ENCODE data around the gene HBP1.

HBP1 gene

DNA sequence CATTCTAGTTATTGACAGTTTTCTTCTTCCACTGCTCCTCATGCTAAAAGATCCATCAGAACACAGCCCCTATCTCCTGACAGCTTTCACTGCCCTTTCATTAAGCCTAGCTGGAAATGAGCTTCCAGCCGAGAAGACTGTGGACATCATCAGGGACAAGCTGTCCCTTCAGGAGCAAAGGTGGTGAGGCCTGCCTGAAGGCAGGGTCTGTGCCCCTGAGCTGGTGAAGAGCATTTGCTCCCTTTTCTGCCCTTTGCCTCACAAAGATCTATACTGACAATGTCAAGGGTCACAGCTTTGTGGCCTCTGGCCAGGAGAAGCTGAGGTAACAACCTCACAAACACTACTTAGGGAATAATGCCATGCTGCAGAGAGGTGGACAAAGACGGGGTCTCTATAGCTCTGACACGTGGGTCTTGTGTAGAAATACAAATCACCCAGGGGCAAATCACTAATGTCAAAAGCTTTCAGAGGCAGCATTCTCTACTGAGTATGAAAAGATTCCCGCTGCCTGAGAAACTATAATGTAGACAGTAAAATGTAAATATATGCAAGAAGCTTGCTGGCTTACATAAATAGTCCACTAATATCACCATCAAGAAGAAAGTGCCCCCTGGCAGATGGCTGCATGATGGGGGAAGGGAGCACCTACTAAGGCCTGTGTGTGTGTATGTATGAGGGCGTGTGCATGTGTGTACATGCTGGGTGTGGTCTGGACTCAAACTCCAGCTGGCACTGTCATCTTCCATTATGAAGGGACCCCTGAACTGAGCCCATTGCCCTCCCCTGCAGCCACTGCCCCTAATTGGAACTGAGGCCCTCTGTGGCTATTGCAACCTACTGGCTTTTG, 55.8 kb downstream of the HBP1 start:
- H3K4me1 ChIP-seq (ENCODE audit: control insufficient read depth, insufficient read depth, low read length, poor library complexity, severe bottlenecking): no peaks in the 10 kb centered on the region
- H3K9me3 ChIP-seq (ENCODE audit: control insufficient read depth, low read length): no peaks in the 10 kb centered on the region
- H3K4me3 ChIP-seq (ENCODE audit: extremely low read depth, insufficient read depth, low read length, poor library complexity, severe bottlenecking): no peak overlapping the region
- no peaks in the 10 kb centered on the region for H3K36me3 ChIP-seq (ENCODE audit: control insufficient read depth, insufficient read depth, low read length)
- WGBS, 2 experiments (ENCODE audit: insufficient coverage in 2 of 2): 50 to 77% methylated on average over 1 to 2 of the region's 5 CpGs
- H3K27ac ChIP-seq (ENCODE audit: low read depth, low read length, severe bottlenecking): no peak overlapping the region

DNA sequence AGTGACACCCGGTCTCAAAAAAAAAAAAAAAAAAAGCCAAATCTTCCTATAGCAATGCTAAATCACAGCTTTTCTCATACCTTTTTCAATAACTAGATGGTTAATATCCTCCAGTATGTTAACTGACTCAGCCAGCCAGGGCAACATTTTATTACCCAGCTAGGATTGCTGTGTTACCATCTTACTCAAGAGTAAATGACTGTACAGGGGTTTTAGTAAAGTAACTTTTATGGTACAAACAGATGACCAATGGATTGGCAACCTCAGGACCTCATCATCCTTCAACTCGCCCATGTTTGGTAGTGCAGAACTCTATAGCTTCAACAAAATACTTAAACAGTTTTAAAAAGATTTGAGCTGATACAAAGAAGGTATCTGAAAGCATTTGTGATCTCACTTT, 59.5 kb downstream of the HBP1 start:
- Histone ChIP-seq H3K36me3 (ENCODE audit: control insufficient read depth, insufficient read depth, low read length) (no peaks in the 10 kb centered on the region), H3K4me1 (ENCODE audit: control insufficient read depth, insufficient read depth, low read length, poor library complexity, severe bottlenecking) (no peaks in the 10 kb centered on the region), H3K9me3 (ENCODE audit: control insufficient read depth, low read length) (no peaks in the 10 kb centered on the region), H3K27ac (ENCODE audit: low read depth, low read length, severe bottlenecking) (no peak overlapping the region), H3K4me3 (ENCODE audit: extremely low read depth, insufficient read depth, low read length, poor library complexity, severe bottlenecking) (no peak overlapping the region)
- 57 to 100% methylated on average over 1 of the region's 2 CpGs for WGBS, 2 experiments (ENCODE audit: insufficient coverage in 2 of 2)

DNA sequence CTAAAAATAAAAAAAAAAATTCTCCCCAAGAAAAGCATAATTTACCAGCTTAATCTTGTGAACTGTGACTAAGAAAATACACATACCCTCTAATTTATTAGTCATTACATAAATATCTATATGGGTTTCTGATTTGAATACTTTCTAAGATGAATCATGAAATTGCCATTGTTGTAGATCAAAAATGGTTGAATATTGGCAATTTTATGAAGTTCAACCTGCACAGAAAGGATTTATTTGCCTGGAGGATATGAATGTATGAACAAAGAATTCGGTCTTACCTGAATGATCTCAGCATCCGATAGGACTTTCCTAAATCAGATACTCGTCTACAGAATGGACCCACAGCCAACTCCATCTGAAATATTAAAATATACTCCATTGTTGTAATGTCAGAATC, 61.5 kb downstream of the HBP1 start:
- Histone ChIP-seq H3K4me1 (ENCODE audit: control insufficient read depth, insufficient read depth, low read length, poor library complexity, severe bottlenecking) (no peaks in the 10 kb centered on the region), H3K9me3 (ENCODE audit: control insufficient read depth, low read length) (no peaks in the 10 kb centered on the region), H3K4me3 (ENCODE audit: extremely low read depth, insufficient read depth, low read length, poor library complexity, severe bottlenecking) (no peak overlapping the region), H3K27ac (ENCODE audit: low read depth, low read length, severe bottlenecking) (no peak overlapping the region), H3K36me3 (ENCODE audit: control insufficient read depth, insufficient read depth, low read length) (no peaks in the 10 kb centered on the region)
- WGBS, 2 experiments (ENCODE audit: insufficient coverage in 2 of 2): no CpG with 5 or more reads among the region's 3 CpGs

DNA sequence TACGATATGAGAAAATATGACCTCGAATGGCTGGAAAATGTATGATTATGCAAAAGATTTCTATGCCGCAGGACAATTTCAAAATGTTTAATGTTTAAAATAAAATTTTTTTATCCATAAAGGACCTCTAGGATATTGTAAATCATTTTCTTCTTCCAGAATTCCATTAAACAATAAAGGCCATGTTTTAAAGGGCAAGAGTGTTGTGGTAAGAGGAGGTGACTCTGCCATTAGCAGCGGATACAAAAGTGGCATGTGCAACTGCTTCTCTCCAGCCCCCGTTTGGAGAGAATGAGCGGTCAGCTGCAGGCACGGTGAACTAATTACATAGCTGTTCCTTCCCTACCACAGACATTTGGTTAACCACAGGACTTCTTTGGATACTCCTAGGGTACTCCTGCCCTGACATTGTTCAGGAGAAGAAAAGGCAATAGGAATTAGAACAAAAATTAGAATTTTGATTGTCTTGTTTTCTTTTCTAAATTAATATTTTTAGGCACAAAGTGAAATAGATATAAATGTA, 63.8 kb downstream of the HBP1 start:
- H3K4me3 ChIP-seq (ENCODE audit: extremely low read depth, insufficient read depth, low read length, poor library complexity, severe bottlenecking): no peak overlapping the region
- 78 to 90% methylated on average over 2 to 4 of the region's 7 CpGs for WGBS, 2 experiments (ENCODE audit: insufficient coverage in 2 of 2)
- H3K9me3 ChIP-seq (ENCODE audit: control insufficient read depth, low read length): no peaks in the 10 kb centered on the region
- H3K36me3 ChIP-seq (ENCODE audit: control insufficient read depth, insufficient read depth, low read length): no peaks in the 10 kb centered on the region
- H3K27ac ChIP-seq (ENCODE audit: low read depth, low read length, severe bottlenecking): no peak overlapping the region
- H3K4me1 ChIP-seq (ENCODE audit: control insufficient read depth, insufficient read depth, low read length, poor library complexity, severe bottlenecking): no peaks in the 10 kb centered on the region

- Histone ChIP-seq H3K9me3 (ENCODE audit: control insufficient read depth, low read length) (no peaks in the 10 kb centered on the region), H3K4me1 (ENCODE audit: control insufficient read depth, insufficient read depth, low read length, poor library complexity, severe bottlenecking) (no peaks in the 10 kb centered on the region), H3K36me3 (ENCODE audit: control insufficient read depth, insufficient read depth, low read length) (no peaks in the 10 kb centered on the region), H3K27ac (ENCODE audit: low read depth, low read length, severe bottlenecking) (no peak overlapping the region), H3K4me3 (ENCODE audit: extremely low read depth, insufficient read depth, low read length, poor library complexity, severe bottlenecking) (no peak overlapping the region)
- 67 to 79% methylated on average over 1 to 3 of the region's 4 CpGs for WGBS, 2 experiments (ENCODE audit: insufficient coverage in 2 of 2)
These were observed 64.4 kb downstream of the HBP1 start for GRCh38 chr7:107233174-107233573.

GRCh38 chr7:107233981-107234380, 65.2 kb downstream of the HBP1 start:
- Histone ChIP-seq H3K9me3 (ENCODE audit: control insufficient read depth, low read length) (no peaks in the 10 kb centered on the region), H3K27ac (ENCODE audit: low read depth, low read length, severe bottlenecking) (no peak overlapping the region), H3K4me1 (ENCODE audit: control insufficient read depth, insufficient read depth, low read length, poor library complexity, severe bottlenecking) (no peaks in the 10 kb centered on the region), H3K36me3 (ENCODE audit: control insufficient read depth, insufficient read depth, low read length) (no peaks in the 10 kb centered on the region), H3K4me3 (ENCODE audit: extremely low read depth, insufficient read depth, low read length, poor library complexity, severe bottlenecking) (no peak overlapping the region)
- no CpG with 5 or more reads among the region's 1 CpG for WGBS, 2 experiments (ENCODE audit: insufficient coverage in 2 of 2)

GRCh38 chr7:107234436-107234835, 65.6 kb downstream of the HBP1 start:
- H3K4me1 ChIP-seq (ENCODE audit: control insufficient read depth, insufficient read depth, low read length, poor library complexity, severe bottlenecking): no peaks in the 10 kb centered on the region
- H3K27ac ChIP-seq (ENCODE audit: low read depth, low read length, severe bottlenecking): no peak overlapping the region
- no CpG with 5 or more reads among the region's 3 CpGs for WGBS, 2 experiments (ENCODE audit: insufficient coverage in 2 of 2)
- no peaks in the 10 kb centered on the region for H3K36me3 ChIP-seq (ENCODE audit: control insufficient read depth, insufficient read depth, low read length)
- no peak overlapping the region for H3K4me3 ChIP-seq (ENCODE audit: extremely low read depth, insufficient read depth, low read length, poor library complexity, severe bottlenecking)
- no peaks in the 10 kb centered on the region for H3K9me3 ChIP-seq (ENCODE audit: control insufficient read depth, low read length)

- H3K4me1 ChIP-seq (ENCODE audit: control insufficient read depth, insufficient read depth, low read length, poor library complexity, severe bottlenecking): no peaks in the 10 kb centered on the region
- H3K27ac ChIP-seq (ENCODE audit: low read depth, low read length, severe bottlenecking): no peak overlapping the region
- no peaks in the 10 kb centered on the region for H3K36me3 ChIP-seq (ENCODE audit: control insufficient read depth, insufficient read depth, low read length)
- H3K4me3 ChIP-seq (ENCODE audit: extremely low read depth, insufficient read depth, low read length, poor library complexity, severe bottlenecking): no peak overlapping the region
- no peaks in the 10 kb centered on the region for H3K9me3 ChIP-seq (ENCODE audit: control insufficient read depth, low read length)
These were observed 68.1 kb downstream of the HBP1 start for GRCh38 chr7:107236862-107237261.

DNA sequence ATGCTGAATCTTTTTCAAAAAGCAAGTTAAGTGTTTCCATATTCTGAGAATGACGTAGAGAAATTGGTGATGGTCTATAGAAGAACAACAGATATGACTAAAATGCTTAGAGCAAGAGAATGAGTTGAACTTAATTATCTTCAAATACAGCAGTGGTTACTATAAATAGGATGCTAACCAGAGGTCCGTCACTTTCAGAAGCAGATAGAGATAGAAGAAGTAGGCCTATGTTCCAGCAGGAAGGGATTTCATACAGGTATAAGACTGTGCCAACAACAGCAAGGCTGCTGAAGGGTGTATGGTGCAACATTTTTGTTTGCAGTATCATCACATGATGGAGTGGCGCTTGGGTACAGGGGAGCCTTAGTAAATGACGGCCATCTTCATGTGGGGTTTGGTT, 68.6 kb downstream of the HBP1 start:
- Histone ChIP-seq H3K27ac (ENCODE audit: low read depth, low read length, severe bottlenecking) (no peak overlapping the region), H3K4me1 (ENCODE audit: control insufficient read depth, insufficient read depth, low read length, poor library complexity, severe bottlenecking) (no peaks in the 10 kb centered on the region), H3K9me3 (ENCODE audit: control insufficient read depth, low read length) (no peaks in the 10 kb centered on the region), H3K36me3 (ENCODE audit: control insufficient read depth, insufficient read depth, low read length) (no peaks in the 10 kb centered on the region), H3K4me3 (ENCODE audit: extremely low read depth, insufficient read depth, low read length, poor library complexity, severe bottlenecking) (no peak overlapping the region)
- 93 to 95% methylated on average over 3 to 4 of the region's 4 CpGs for WGBS, 2 experiments (ENCODE audit: insufficient coverage in 2 of 2)

DNA sequence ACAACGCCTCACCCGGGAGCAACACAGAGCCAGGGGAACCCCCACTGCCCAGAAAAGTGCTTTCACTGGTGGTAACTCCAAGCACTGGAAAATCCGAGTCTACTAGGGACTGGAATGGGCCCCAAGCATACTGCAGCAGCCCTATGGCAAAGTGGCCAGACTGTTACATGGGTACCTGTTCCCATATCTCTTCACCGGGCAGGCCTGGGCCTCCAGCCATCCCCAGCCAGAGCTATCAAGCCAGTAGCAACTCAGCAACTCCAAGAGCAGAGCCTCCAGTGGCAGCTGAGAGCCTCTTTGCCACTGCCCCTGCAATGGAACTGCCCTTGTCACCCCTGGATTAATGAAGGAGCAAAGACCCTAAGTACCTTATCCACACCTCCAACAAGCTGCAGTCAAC, 73.5 kb downstream of the HBP1 start:
- H3K4me3 ChIP-seq (ENCODE audit: extremely low read depth, insufficient read depth, low read length, poor library complexity, severe bottlenecking): no peak overlapping the region
- 95 to 96% methylated on average over 3 to 4 of the region's 4 CpGs for WGBS, 2 experiments (ENCODE audit: insufficient coverage in 2 of 2)

GRCh38 chr7:107244613-107245012, 75.8 kb downstream of the HBP1 start:
- Histone ChIP-seq H3K36me3 (ENCODE audit: control insufficient read depth, insufficient read depth, low read length) (peaks cover 10% of the 10 kb centered on the region), H3K27ac (ENCODE audit: low read depth, low read length, severe bottlenecking) (no peak overlapping the region), H3K4me3 (ENCODE audit: extremely low read depth, insufficient read depth, low read length, poor library complexity, severe bottlenecking) (no peak overlapping the region), H3K4me1 (ENCODE audit: control insufficient read depth, insufficient read depth, low read length, poor library complexity, severe bottlenecking) (no peaks in the 10 kb centered on the region), H3K9me3 (ENCODE audit: control insufficient read depth, low read length) (no peaks in the 10 kb centered on the region)
- WGBS, 2 experiments (ENCODE audit: insufficient coverage in 2 of 2): 73 to 86% methylated on average over 1 of the region's 2 CpGs

More for the DNA sequence above, 73.5 kb downstream of the HBP1 start:
- H3K9me3 ChIP-seq (ENCODE audit: control insufficient read depth, low read length): no peaks in the 10 kb centered on the region
- peaks cover 3% of the 10 kb centered on the region for H3K36me3 ChIP-seq (ENCODE audit: control insufficient read depth, insufficient read depth, low read length)
- no peak overlapping the region for H3K27ac ChIP-seq (ENCODE audit: low read depth, low read length, severe bottlenecking)
- no peaks in the 10 kb centered on the region for H3K4me1 ChIP-seq (ENCODE audit: control insufficient read depth, insufficient read depth, low read length, poor library complexity, severe bottlenecking)

Measured in mesodermal cell (in vitro differentiated cells).